ENCODE data around the gene ADAM8.
A peak's percentile ranks its signal among the peaks of the same experiment; 100 is the strongest.
"Not testable (repeated sequence)": the region's sequence is repeated elsewhere in the genome, so short reads cannot be mapped to it uniquely, and the experiment has no call there.

ADAM8 gene

GRCh38 chr10:133276435-133277201 lies at the start of gene ADAM8:
Gene ADAM8 (minus strand): TSS chr10:133276868. CDS start chr10:133276817, 51 bp downstream.
- DNase-seq (ENCODE audit: low read depth in 2 of 2): peak; percentile 69 to 70

- no peak for DNase-seq (ENCODE audit: low read depth in 2 of 2)
Observed at GRCh38 chr10:133326223-133326551, 49.5 kb upstream of the ADAM8 start.

GRCh38 chr10:133325440-133326222 lies 49.0 kb upstream of the ADAM8 start:
- DNase-seq (ENCODE audit: low read depth in 2 of 2): no peak

- no peak for DNase-seq (ENCODE audit: low read depth in 2 of 2)
Observed at GRCh38 chr10:133324857-133325260, 48.2 kb upstream of the ADAM8 start.

- peak; percentile 52 to 65 for DNase-seq (ENCODE audit: low read depth in 2 of 2)
Observed at GRCh38 chr10:133324198-133324792, 47.6 kb upstream of the ADAM8 start.

GRCh38 chr10:133322064-133322709 lies 45.5 kb upstream of the ADAM8 start:
- not testable (repeated sequence) for DNase-seq (ENCODE audit: low read depth in 2 of 2)

- not testable (repeated sequence) for DNase-seq (ENCODE audit: low read depth in 2 of 2)
Observed at GRCh38 chr10:133320852-133321422, 44.3 kb upstream of the ADAM8 start.

GRCh38 chr10:133318494-133319127 lies 41.9 kb upstream of the ADAM8 start:
- DNase-seq (ENCODE audit: low read depth in 2 of 2): peak; percentile 68 to 71

GRCh38 chr10:133316732-133317131 lies 40.1 kb upstream of the ADAM8 start:
- DNase-seq (ENCODE audit: low read depth in 2 of 2): no peak

- no peak for DNase-seq (ENCODE audit: low read depth in 2 of 2)
Observed at GRCh38 chr10:133316266-133316665, 39.6 kb upstream of the ADAM8 start.

- DNase-seq (ENCODE audit: low read depth in 2 of 2): no peak
Observed at GRCh38 chr10:133315847-133316246, 39.2 kb upstream of the ADAM8 start.

- DNase-seq (ENCODE audit: low read depth in 2 of 2): no peak
Observed at GRCh38 chr10:133314911-133315310, 38.2 kb upstream of the ADAM8 start.

GRCh38 chr10:133313192-133313591 lies 36.5 kb upstream of the ADAM8 start:
- no peak for DNase-seq (ENCODE audit: low read depth in 2 of 2)

- DNase-seq (ENCODE audit: low read depth in 2 of 2): no peak
Observed at GRCh38 chr10:133312769-133313145, 36.1 kb upstream of the ADAM8 start.

GRCh38 chr10:133312016-133312768 lies 35.5 kb upstream of the ADAM8 start:
- no peak for DNase-seq (ENCODE audit: low read depth in 2 of 2)

- no peak for DNase-seq (ENCODE audit: low read depth in 2 of 2)
Observed at GRCh38 chr10:133311570-133311969, 34.9 kb upstream of the ADAM8 start.

GRCh38 chr10:133310789-133311188 lies 34.1 kb upstream of the ADAM8 start:
- no peak for DNase-seq (ENCODE audit: low read depth in 2 of 2)

- DNase-seq (ENCODE audit: low read depth in 2 of 2): no peak
Observed at GRCh38 chr10:133310399-133310755, 33.7 kb upstream of the ADAM8 start.

- no peak for DNase-seq (ENCODE audit: low read depth in 2 of 2)
Observed at GRCh38 chr10:133309720-133310398, 33.2 kb upstream of the ADAM8 start.

- peak; percentile 87 to 98 for DNase-seq (ENCODE audit: low read depth in 2 of 2)
Observed at GRCh38 chr10:133309100-133309719, 32.5 kb upstream of the ADAM8 start.
